K562 (cell line): ENCODE measurements around the gene VDR. TPM values are rescaled to one million over a fixed set of nuclear protein-coding genes. Genes with fewer than 3 reads are reported as not detected.
A peak's percentile ranks its signal among the peaks of the same experiment; 100 is the strongest.

Experiments used
- BRCA1 ChIP-seq, 2 experiments: fragments of 450-650 bp in 1 of 2; sonication (generic) in 1 of 2; formaldehyde crosslinking in 1 of 2; IDR thresholded peaks; 2 replicates each; pipeline versions ENCODE4 v1.5.0 to v1.6.1; 2017 to 2020; ENCODE audit warnings: mild to moderate bottlenecking in 1 of 2, missing genetic modification reagents in 1 of 2
- HDAC1 ChIP-seq, 2 experiments: fragments of 450-650 bp; IDR thresholded peaks; 2 replicates each; pipeline ENCODE4 v1.6.1; 2016 to 2017; ENCODE audit warnings: inconsistent platforms in 1 of 2, mild to moderate bottlenecking in 1 of 2, moderate library complexity in 1 of 2
- HINFP ChIP-seq: fragments of 450-650 bp; conservative IDR thresholded peaks from 2 replicates; pipeline ENCODE4 v1.6.1; 2016; ENCODE audit warnings: missing genetic modification characterization, low read depth, mild to moderate bottlenecking, control low read depth, missing compliant biosample characterization
- HLTF ChIP-seq: fragments of 450-650 bp; IDR thresholded peaks from 2 replicates; pipeline ENCODE4 v1.6.1; 2016
- HMG20A ChIP-seq: fragments of 450-650 bp; formaldehyde crosslinking; conservative IDR thresholded peaks from 2 replicates; pipeline ENCODE4 v1.4.0; 2020; ENCODE audit warnings: mild to moderate bottlenecking, mixed read lengths
- KHSRP ChIP-seq: fragments of 450-650 bp; IDR thresholded peaks from 2 replicates; pipeline ENCODE4 v1.6.1; 2017
- MAFK ChIP-seq: IDR thresholded peaks from 2 replicates; pipeline ENCODE4 v1.6.1; 2011; ENCODE audit warnings: low read length, improper control_type of control experiment
- MAZ ChIP-seq, 2 experiments: fragments of 450-650 bp in 1 of 2; sonication (generic) in 1 of 2; formaldehyde crosslinking; IDR thresholded peaks in 1 of 2; conservative IDR thresholded peaks in 1 of 2; 2 replicates each; pipeline versions ENCODE4 v1.4.0 to v1.5.0; 2020; ENCODE audit warnings: mild to moderate bottlenecking in 1 of 2, missing genetic modification reagents in 1 of 2
- MITF ChIP-seq: IDR thresholded peaks from 2 replicates; pipeline ENCODE4 v1.6.1; 2014; ENCODE audit warnings: antibody characterized with exemption
- NCOA1 ChIP-seq: fragments of 450-650 bp; IDR thresholded peaks from 2 replicates; pipeline ENCODE4 v1.6.1; 2016; ENCODE audit warnings: low read depth
- NUFIP1 ChIP-seq: fragments of 450-650 bp; IDR thresholded peaks from 2 replicates; pipeline ENCODE4 v1.6.1; 2018; ENCODE audit not compliant: partially characterized antibody
- PML ChIP-seq: IDR thresholded peaks from 2 replicates; pipeline ENCODE4 v1.6.1; 2012; ENCODE audit warnings: low read length, inconsistent platforms
- PREB ChIP-seq: sonication (generic); formaldehyde crosslinking; IDR thresholded peaks from 2 replicates; pipeline ENCODE4 v1.8.1; 2023; ENCODE audit warnings: mild to moderate bottlenecking, missing genetic modification reagents
- PYGO2 ChIP-seq: fragments of 450-650 bp; IDR thresholded peaks from 2 replicates; pipeline ENCODE4 v1.6.1; 2016; ENCODE audit warnings: mild to moderate bottlenecking, missing genetic modification characterization, moderate library complexity, missing compliant biosample characterization
- SREBF1 ChIP-seq: fragments of 150-350 bp; IDR thresholded peaks from 2 replicates; pipeline ENCODE4 v1.6.1; 2014; ENCODE audit warnings: antibody characterized with exemption, low read depth, low read length, borderline replicate concordance
- STAT5A ChIP-seq: IDR thresholded peaks from 2 replicates; pipeline ENCODE4 v1.6.1; 2012; ENCODE audit warnings: low read length, inconsistent platforms, borderline replicate concordance
- THRAP3 ChIP-seq: fragments of 450-650 bp; IDR thresholded peaks from 2 replicates; pipeline ENCODE4 v1.6.1; 2016; ENCODE audit warnings: mild to moderate bottlenecking, inconsistent platforms, borderline replicate concordance
- THRB ChIP-seq: fragments of 450-650 bp; formaldehyde crosslinking; conservative IDR thresholded peaks from 2 replicates; pipeline ENCODE4 v1.4.0; 2022; ENCODE audit warnings: mild to moderate bottlenecking, missing genetic modification characterization
- USF1 ChIP-seq: sonication (generic); formaldehyde crosslinking; IDR thresholded peaks from 2 replicates; pipeline ENCODE4 v1.9.0; 2022; ENCODE audit warnings: mild to moderate bottlenecking, missing genetic modification reagents
- ZNF311 ChIP-seq: fragments of 250-450 bp; sonication (Bioruptor Pico); IDR thresholded peaks from 2 replicates; pipeline ENCODE4 v1.4.0; 2020; ENCODE audit warnings: mild to moderate bottlenecking, moderate library complexity
- ZNF395 ChIP-seq: fragments of 200-800 bp; sonication (Bioruptor generic); IDR thresholded peaks from 2 replicates; pipeline ENCODE4 v1.6.1; 2017; ENCODE audit warnings: missing genetic modification characterization, missing compliant biosample characterization
- ZNF444 ChIP-seq: fragments of 250-450 bp; sonication (Bioruptor Pico); IDR thresholded peaks from 2 replicates; pipeline ENCODE4 v1.4.0; 2020; ENCODE audit warnings: mild to moderate bottlenecking, moderate library complexity
- polyA plus RNA-seq, 8 experiments: library from polyadenylated mRNA; depleted of rRNA in 4 of 8; stranded (reverse) in 5 of 8; unstranded in 3 of 8; fragments of >200 nt; fragmentation: Nextera tagmentation in 2 of 8; fragmentation: Illumina TruSeq in 1 of 8; extraction: Ambion mirVana in 2 of 8; extraction: Trizol in 1 of 8; gene quantifications; 2 replicates each; pipeline versions ENCODE4 v1.2.1 to v1.2.3, GENCODE V29; 2011 to 2014; ENCODE audit warnings: inconsistent platforms in 1 of 8, missing spikeins in 1 of 8
- total RNA-seq, 7 experiments: library from RNA; depleted of rRNA in 6 of 7; stranded (reverse); fragments of >200 nt in 6 of 7; fragmentation: Illumina TruSeq in 2 of 7; extraction: Trizol in 2 of 7; gene quantifications; 2 replicates each; pipeline versions ENCODE4 v1.2.1 to v1.2.3, GENCODE V29; 2011 to 2021; ENCODE audit warnings: low replicate concordance in 1 of 7

The VDR gene
- total and polyA plus RNA-seq, 9 of the 15 experiments (the other 6 are each of a cell fraction or from before 2014, with no cell fraction given), result 0.61 to 4.8 (median 2.0) TPM

- TF ChIP-seq HINFP (tag) (no peak), SREBF1 (no peak), PML (no peak), BRCA1 (IDR thresholded peaks at IDR 0.05) (no peak), BRCA1 (CRISPR knock-in tag; IDR thresholded peaks at IDR 0.05) (no peak), PREB (CRISPR knock-in tag) (no peak), PYGO2 (no peak), THRB (CRISPR knock-in tag) (no peak), MAZ (CRISPR knock-in tag; conservative IDR thresholded peaks at IDR 0.05 in 1 of 2, IDR thresholded peaks at IDR 0.05 in 1 of 2) (0 out of 4 replicates have a peak, but pooled peaks of 1 of the 2 experiments have one; percentile 29), THRAP3 (no peak), USF1 (CRISPR knock-in tag) (peak; percentile 33; the same call in 1 of the 2 replicates), HMG20A (CRISPR knock-in tag) (no peak), ZNF395 (no peak), STAT5A (no peak), HDAC1 (IDR thresholded peaks at IDR 0.05) (no peak), MAFK (no peak), KHSRP (no peak), ZNF311 (CRISPR knock-in tag) (no peak), NCOA1 (no peak), ZNF444 (CRISPR knock-in tag) (no peak), HLTF (no peak), NUFIP1 (no peak), MITF (no peak)
Observed at GRCh38 chr12:47881826-47882427, 22.9 kb downstream of the VDR start (continued).
